SK-N-SH treated with all-trans-retinoic acid at 6 μM for 48 hours (cell line): ENCODE data around the gene GATA6.

ENCODE experiments used
- GLIS3 ChIP-seq: fragments of 250-450 bp; sonication (Bioruptor Pico); IDR thresholded peaks from 2 replicates; pipeline ENCODE4 v1.5.0; 2020; ENCODE audit warnings: mild to moderate bottlenecking, moderate library complexity
- RARB ChIP-seq: fragments of 250-450 bp; sonication (Bioruptor Pico); IDR thresholded peaks from 2 replicates; pipeline ENCODE4 v1.8.0; 2021; ENCODE audit warnings: mild to moderate bottlenecking, moderate library complexity
- TCF4 ChIP-seq: fragments of 250-450 bp; sonication (Bioruptor Pico); IDR thresholded peaks from 2 replicates; pipeline ENCODE4 v1.8.0; 2021; ENCODE audit warnings: mild to moderate bottlenecking, moderate library complexity, borderline replicate concordance
- TOX ChIP-seq: fragments of 250-450 bp; sonication (Bioruptor Pico); IDR thresholded peaks from 2 replicates; pipeline ENCODE4 v1.8.0; 2021; ENCODE audit warnings: mild to moderate bottlenecking, moderate library complexity, borderline replicate concordance
- TF ChIP-seq, protein P1 (sequence below): fragments of 250-450 bp; sonication (Bioruptor Pico); IDR thresholded peaks from 2 replicates; pipeline ENCODE4 v1.5.1; 2021; ENCODE audit warnings: mild to moderate bottlenecking, moderate library complexity

DNA sequence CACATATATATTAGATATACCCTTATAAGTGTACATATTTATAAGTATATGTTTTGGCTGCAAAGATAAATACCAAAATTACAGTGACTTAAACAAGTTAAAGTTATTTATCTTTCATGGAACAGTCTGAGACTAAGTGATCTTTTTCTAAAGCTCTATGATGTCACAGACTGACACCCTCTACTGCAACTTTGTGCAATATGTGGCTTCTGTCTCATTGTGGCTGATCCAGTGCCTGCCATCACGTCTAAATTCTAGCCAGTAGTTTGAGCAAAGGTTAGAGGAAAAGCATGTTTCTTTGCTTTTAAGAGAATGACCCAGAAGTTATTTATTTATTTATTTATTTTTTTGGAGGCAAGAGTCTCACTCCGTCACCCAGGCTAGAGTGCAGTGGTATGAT, 13.8 kb upstream of the GATA6 start:
- TF ChIP-seq TOX (no peak), RARB (CRISPR knock-in tag) (no peak), TCF4 (no peak), GLIS3 (CRISPR knock-in tag) (no peak)
- TF ChIP-seq, protein P1, sequence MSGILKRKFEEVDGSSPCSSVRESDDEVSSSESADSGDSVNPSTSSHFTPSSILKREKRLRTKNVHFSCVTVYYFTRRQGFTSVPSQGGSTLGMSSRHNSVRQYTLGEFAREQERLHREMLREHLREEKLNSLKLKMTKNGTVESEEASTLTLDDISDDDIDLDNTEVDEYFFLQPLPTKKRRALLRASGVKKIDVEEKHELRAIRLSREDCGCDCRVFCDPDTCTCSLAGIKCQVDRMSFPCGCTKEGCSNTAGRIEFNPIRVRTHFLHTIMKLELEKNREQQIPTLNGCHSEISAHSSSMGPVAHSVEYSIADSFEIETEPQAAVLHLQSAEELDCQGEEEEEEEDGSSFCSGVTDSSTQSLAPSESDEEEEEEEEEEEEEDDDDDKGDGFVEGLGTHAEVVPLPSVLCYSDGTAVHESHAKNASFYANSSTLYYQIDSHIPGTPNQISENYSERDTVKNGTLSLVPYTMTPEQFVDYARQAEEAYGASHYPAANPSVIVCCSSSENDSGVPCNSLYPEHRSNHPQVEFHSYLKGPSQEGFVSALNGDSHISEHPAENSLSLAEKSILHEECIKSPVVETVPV (CRISPR knock-in tag) = no peak
